ENCODE data around the gene ROR1.

GRCh38 chr1:63891060-63891690 is 117.4 kb downstream of the ROR1 start:
- TF ChIP-seq POLR2A (IDR thresholded peaks at IDR 0.05; ENCODE audit: low read length): no peak
- TF ChIP-seq GATA1 (IDR thresholded peaks at IDR 0.05; ENCODE audit: low read depth, low read length): no peak
